Activated T-cell treated with anti-CD3 and anti-CD28 coated beads, Interleukin-2, amount 50 U/mL, for 4 hours (primary cell): ENCODE data around the gene GPBP1. TPM values are rescaled to one million over a fixed set of nuclear protein-coding genes. Genes with fewer than 3 reads are reported as not detected.
"Not testable (repeated sequence)": the region's sequence is repeated elsewhere in the genome, so short reads cannot be mapped to it uniquely, and the experiment has no call there.

Source experiments
- ATAC-seq, 2 donors: fragments of 200-7000 bp; cut with Tn5 transposase; one replicate each; pipeline ENCODE4 v1.10.0; 2021
- DNase-seq: peaks from one replicate; pipeline ENCODE4 v3.0.0-alpha.2; 2020
- H3K27me3 Mint-ChIP-seq: one replicate; pipeline ENCODE4 v1.8.0; 2021; ENCODE audit warnings: low read depth, mixed read lengths
- H3K36me3 Mint-ChIP-seq: one replicate; pipeline ENCODE4 v1.8.0; 2022; ENCODE audit warnings: mixed read lengths; ENCODE audit not compliant: insufficient read depth
- H3K4me1 Mint-ChIP-seq: one replicate; pipeline ENCODE4 v1.8.0; 2021; ENCODE audit warnings: low read depth, mixed read lengths
- H3K4me3 Mint-ChIP-seq: one replicate; pipeline ENCODE4 v1.8.0; 2021; ENCODE audit warnings: mild to moderate bottlenecking, moderate library complexity, mixed read lengths
- H3K9me3 Mint-ChIP-seq: one replicate; pipeline ENCODE4 v1.8.0; 2021; ENCODE audit warnings: mixed read lengths
- total RNA-seq, 3 donors: library from RNA; stranded (reverse); gene quantifications; one replicate each; pipeline ENCODE4 v1.2.1, GENCODE V29; 2021

The GPBP1 gene
- total RNA-seq = 10 to 100 TPM; 51.4 to 62.0 (median 58.7) TPM

- H3K36me3 Mint-ChIP-seq = peaks cover 26% of the 10 kb centered on the region
- ATAC-seq = peak; percentile 75
- H3K9me3 Mint-ChIP-seq = no peaks in the 10 kb centered on the region
- no peaks in the 10 kb centered on the region for H3K27me3 Mint-ChIP-seq
- peaks cover 27% of the 10 kb centered on the region for H3K4me1 Mint-ChIP-seq
- DNase-seq = peak; percentile 98
- peak within 1 kb of the TSS; percentile 90 for H3K4me3 Mint-ChIP-seq
Observed at GRCh38 chr5:57173319-57174127, at the start of gene GPBP1. Gene GPBP1, plus strand, starts transcription at chr5:57174059. Its CDS starts 40,072 bp downstream, at chr5:57214131.

GRCh38 chr5:57128325-57128724 lies 45.5 kb upstream of the GPBP1 start:
- DNase-seq (no peak), ATAC-seq (no peak)
- H3K36me3 Mint-ChIP-seq = no peaks in the 10 kb centered on the region
- H3K4me1 Mint-ChIP-seq = no peaks in the 10 kb centered on the region
- H3K4me3 Mint-ChIP-seq = no peak overlapping the region
- peaks cover 1% of the 10 kb centered on the region for H3K27me3 Mint-ChIP-seq
- H3K9me3 Mint-ChIP-seq = peaks cover 6% of the 10 kb centered on the region

- Mint-ChIP-seq H3K4me3 (no peak overlapping the region), H3K9me3 (no peaks in the 10 kb centered on the region), H3K27me3 (peaks cover 7% of the 10 kb centered on the region), H3K36me3 (no peaks in the 10 kb centered on the region), H3K4me1 (no peaks in the 10 kb centered on the region)
- ATAC-seq = no peak
- no peak for DNase-seq
Observed at GRCh38 chr5:57133574-57133973, 40.3 kb upstream of the GPBP1 start.

GRCh38 chr5:57137401-57137800 lies 36.5 kb upstream of the GPBP1 start:
- Mint-ChIP-seq H3K4me3 (no peak overlapping the region), H3K4me1 (no peaks in the 10 kb centered on the region)

GRCh38 chr5:57152316-57152715 lies 21.5 kb upstream of the GPBP1 start:
- Mint-ChIP-seq H3K4me1 (no peaks in the 10 kb centered on the region), H3K4me3 (no peak overlapping the region), H3K9me3 (peaks cover 4% of the 10 kb centered on the region), H3K27me3 (no peaks in the 10 kb centered on the region), H3K36me3 (no peaks in the 10 kb centered on the region)
- no peak for DNase-seq
- ATAC-seq = no peak

More at GRCh38 chr5:57137401-57137800, 36.5 kb upstream of the GPBP1 start:
- Mint-ChIP-seq H3K36me3 (no peaks in the 10 kb centered on the region), H3K27me3 (peaks cover 7% of the 10 kb centered on the region), H3K9me3 (no peaks in the 10 kb centered on the region)
- DNase-seq = no peak
- ATAC-seq = no peak

- no peak overlapping the region for H3K4me3 Mint-ChIP-seq
- no peak for ATAC-seq
- H3K4me1 Mint-ChIP-seq = no peaks in the 10 kb centered on the region
Observed at GRCh38 chr5:57155033-57155432, 18.8 kb upstream of the GPBP1 start.

GRCh38 chr5:57157131-57157530 lies 16.7 kb upstream of the GPBP1 start:
- no peaks in the 10 kb centered on the region for H3K4me1 Mint-ChIP-seq
- no peaks in the 10 kb centered on the region for H3K27me3 Mint-ChIP-seq
- H3K36me3 Mint-ChIP-seq = no peaks in the 10 kb centered on the region
- ATAC-seq (no peak), DNase-seq (no peak)
- H3K4me3 Mint-ChIP-seq = no peak overlapping the region
- peaks cover 13% of the 10 kb centered on the region for H3K9me3 Mint-ChIP-seq

More at GRCh38 chr5:57155033-57155432, 18.8 kb upstream of the GPBP1 start:
- no peak for DNase-seq
- no peaks in the 10 kb centered on the region for H3K27me3 Mint-ChIP-seq
- peaks cover 13% of the 10 kb centered on the region for H3K9me3 Mint-ChIP-seq
- no peaks in the 10 kb centered on the region for H3K36me3 Mint-ChIP-seq

- Mint-ChIP-seq H3K4me1 (no peaks in the 10 kb centered on the region), H3K36me3 (no peaks in the 10 kb centered on the region), H3K4me3 (no peak overlapping the region), H3K9me3 (peaks cover 13% of the 10 kb centered on the region), H3K27me3 (no peaks in the 10 kb centered on the region)
- ATAC-seq (no peak), DNase-seq (no peak)
Observed at GRCh38 chr5:57157666-57158065, 16.2 kb upstream of the GPBP1 start.

- Mint-ChIP-seq H3K4me1 (peaks cover 3% of the 10 kb centered on the region), H3K27me3 (no peaks in the 10 kb centered on the region), H3K9me3 (no peaks in the 10 kb centered on the region), H3K36me3 (no peaks in the 10 kb centered on the region), H3K4me3 (no peak overlapping the region)
- no peak for DNase-seq
- no peak for ATAC-seq
Observed at GRCh38 chr5:57163553-57164006, 10.3 kb upstream of the GPBP1 start.

GRCh38 chr5:57164124-57164523 lies 9.7 kb upstream of the GPBP1 start:
- Mint-ChIP-seq H3K27me3 (no peaks in the 10 kb centered on the region), H3K36me3 (no peaks in the 10 kb centered on the region), H3K4me1 (peaks cover 3% of the 10 kb centered on the region), H3K9me3 (no peaks in the 10 kb centered on the region), H3K4me3 (no peak overlapping the region)
- DNase-seq (no peak), ATAC-seq (no peak)

- H3K9me3 Mint-ChIP-seq, ATAC-seq, H3K36me3 Mint-ChIP-seq, H3K27me3 Mint-ChIP-seq, H3K4me1 Mint-ChIP-seq, H3K4me3 Mint-ChIP-seq, DNase-seq: not testable (repeated sequence)
Observed at GRCh38 chr5:57165171-57165570, 8.7 kb upstream of the GPBP1 start.

- H3K4me1 Mint-ChIP-seq = peaks cover 3% of the 10 kb centered on the region
- H3K9me3 Mint-ChIP-seq = no peaks in the 10 kb centered on the region
- H3K36me3 Mint-ChIP-seq = no peaks in the 10 kb centered on the region
- no peak overlapping the region for H3K4me3 Mint-ChIP-seq
- ATAC-seq (no peak), DNase-seq (no peak)
- H3K27me3 Mint-ChIP-seq = no peaks in the 10 kb centered on the region
Observed at GRCh38 chr5:57166276-57166675, 7.6 kb upstream of the GPBP1 start.

- Mint-ChIP-seq H3K9me3 (no peaks in the 10 kb centered on the region), H3K4me1 (peaks cover 8% of the 10 kb centered on the region), H3K27me3 (no peaks in the 10 kb centered on the region), H3K36me3 (no peaks in the 10 kb centered on the region), H3K4me3 (no peak overlapping the region)
- ATAC-seq (no peak), DNase-seq (no peak)
Observed at GRCh38 chr5:57167201-57167600, 6.7 kb upstream of the GPBP1 start.

GRCh38 chr5:57170116-57170515 lies 3.7 kb upstream of the GPBP1 start:
- H3K4me3 Mint-ChIP-seq, H3K36me3 Mint-ChIP-seq: not testable (repeated sequence)

GRCh38 chr5:57171816-57172465 lies 1.9 kb upstream of the GPBP1 start:
- Mint-ChIP-seq H3K36me3 (peaks cover 14% of the 10 kb centered on the region), H3K4me1 (peaks cover 17% of the 10 kb centered on the region), H3K4me3 (peak overlapping the region; percentile 90), H3K9me3 (no peaks in the 10 kb centered on the region), H3K27me3 (no peaks in the 10 kb centered on the region)
- DNase-seq (peak; percentile 16), ATAC-seq (no peak)

More at GRCh38 chr5:57170116-57170515, 3.7 kb upstream of the GPBP1 start:
- not testable (repeated sequence) for ATAC-seq, H3K27me3 Mint-ChIP-seq, DNase-seq, H3K9me3 Mint-ChIP-seq
- H3K4me1 Mint-ChIP-seq = peaks cover 12% of the 10 kb centered on the region
